OCI-LY3 (cell line): ENCODE measurements around the gene PRDM5.

Experiments used
- EZH2phosphoT487 ChIP-seq: fragments of 200-600 bp; shearing (Covaris generic); IDR thresholded peaks from 2 replicates; pipeline ENCODE4 v1.6.1; 2018; ENCODE audit warnings: antibody characterized with exemption, mixed run types, low read depth
- TF ChIP-seq, protein P1 (sequence below): fragments of 200-600, 300-600 bp; sonication (generic); IDR thresholded peaks from 2 replicates; pipeline ENCODE4 v1.5.1; 2014; ENCODE audit warnings: antibody characterized with exemption, low read length, low read depth

GRCh38 chr4:120808475-120809141 is 113.9 kb downstream of the PRDM5 start:
- TF ChIP-seq, protein P1, sequence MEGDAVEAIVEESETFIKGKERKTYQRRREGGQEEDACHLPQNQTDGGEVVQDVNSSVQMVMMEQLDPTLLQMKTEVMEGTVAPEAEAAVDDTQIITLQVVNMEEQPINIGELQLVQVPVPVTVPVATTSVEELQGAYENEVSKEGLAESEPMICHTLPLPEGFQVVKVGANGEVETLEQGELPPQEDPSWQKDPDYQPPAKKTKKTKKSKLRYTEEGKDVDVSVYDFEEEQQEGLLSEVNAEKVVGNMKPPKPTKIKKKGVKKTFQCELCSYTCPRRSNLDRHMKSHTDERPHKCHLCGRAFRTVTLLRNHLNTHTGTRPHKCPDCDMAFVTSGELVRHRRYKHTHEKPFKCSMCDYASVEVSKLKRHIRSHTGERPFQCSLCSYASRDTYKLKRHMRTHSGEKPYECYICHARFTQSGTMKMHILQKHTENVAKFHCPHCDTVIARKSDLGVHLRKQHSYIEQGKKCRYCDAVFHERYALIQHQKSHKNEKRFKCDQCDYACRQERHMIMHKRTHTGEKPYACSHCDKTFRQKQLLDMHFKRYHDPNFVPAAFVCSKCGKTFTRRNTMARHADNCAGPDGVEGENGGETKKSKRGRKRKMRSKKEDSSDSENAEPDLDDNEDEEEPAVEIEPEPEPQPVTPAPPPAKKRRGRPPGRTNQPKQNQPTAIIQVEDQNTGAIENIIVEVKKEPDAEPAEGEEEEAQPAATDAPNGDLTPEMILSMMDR = no peak
- TF ChIP-seq EZH2phosphoT487 = no peak
